Measurements from ENCODE around the gene TSPAN6. TPM values are rescaled to one million over a fixed set of nuclear protein-coding genes. Genes with fewer than 3 reads are reported as not detected.
A peak's percentile ranks its signal among the peaks of the same experiment; 100 is the strongest.

The TSPAN6 gene, protein sequence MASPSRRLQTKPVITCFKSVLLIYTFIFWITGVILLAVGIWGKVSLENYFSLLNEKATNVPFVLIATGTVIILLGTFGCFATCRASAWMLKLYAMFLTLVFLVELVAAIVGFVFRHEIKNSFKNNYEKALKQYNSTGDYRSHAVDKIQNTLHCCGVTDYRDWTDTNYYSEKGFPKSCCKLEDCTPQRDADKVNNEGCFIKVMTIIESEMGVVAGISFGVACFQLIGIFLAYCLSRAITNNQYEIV
- total RNA-seq = 10 to 100 TPM in 1 of 2 donors, 1 to 10 TPM in 1; 7.5 to 12.0 TPM

DNA sequence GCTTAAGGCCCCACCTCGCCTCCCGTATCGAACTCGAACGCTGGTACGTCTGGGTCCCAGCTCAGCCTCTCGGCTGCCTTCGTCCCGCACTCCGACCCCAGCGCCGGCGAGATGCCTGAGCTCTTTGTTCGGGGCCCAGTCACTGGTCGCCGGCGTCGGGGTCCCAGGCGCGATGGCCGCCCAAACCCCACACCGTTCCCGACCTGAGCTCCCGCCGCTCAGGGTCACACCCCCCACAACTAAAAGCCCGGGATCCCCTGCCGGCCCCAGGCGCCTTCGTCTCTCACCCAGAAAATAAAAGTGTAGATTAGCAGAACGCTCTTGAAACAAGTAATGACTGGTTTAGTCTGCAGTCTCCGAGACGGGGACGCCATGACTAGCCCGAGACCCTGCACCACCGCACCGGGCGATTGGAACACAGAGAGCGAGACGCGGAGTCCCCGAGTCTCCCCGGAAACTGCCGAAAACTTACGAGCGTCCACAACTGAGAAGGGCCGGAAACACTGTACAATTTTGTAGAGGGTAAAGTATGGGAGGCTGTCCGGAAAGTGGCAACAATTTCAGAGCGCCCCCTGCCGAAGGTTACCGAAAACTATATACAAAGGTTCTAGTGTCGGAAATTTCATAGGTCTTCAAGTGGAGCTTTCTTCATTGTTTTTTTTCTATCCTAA, at the start of gene TSPAN6:
Gene TSPAN6 (minus strand): TSS at position 486 of the 671 bp plus-strand sequence. CDS start 112 bp downstream, at position 374.
- H3K4me3 ChIP-seq = peak within 1 kb of the TSS; percentile 52 to 58
- no peaks in the 10 kb centered on the region for H3K27me3 ChIP-seq
- peak; percentile 83 for DNase-seq (ENCODE audit: low spot score)
- H3K27ac ChIP-seq = peak within 1 kb of the TSS; percentile 55 to 64
- TF ChIP-seq, protein P1, sequence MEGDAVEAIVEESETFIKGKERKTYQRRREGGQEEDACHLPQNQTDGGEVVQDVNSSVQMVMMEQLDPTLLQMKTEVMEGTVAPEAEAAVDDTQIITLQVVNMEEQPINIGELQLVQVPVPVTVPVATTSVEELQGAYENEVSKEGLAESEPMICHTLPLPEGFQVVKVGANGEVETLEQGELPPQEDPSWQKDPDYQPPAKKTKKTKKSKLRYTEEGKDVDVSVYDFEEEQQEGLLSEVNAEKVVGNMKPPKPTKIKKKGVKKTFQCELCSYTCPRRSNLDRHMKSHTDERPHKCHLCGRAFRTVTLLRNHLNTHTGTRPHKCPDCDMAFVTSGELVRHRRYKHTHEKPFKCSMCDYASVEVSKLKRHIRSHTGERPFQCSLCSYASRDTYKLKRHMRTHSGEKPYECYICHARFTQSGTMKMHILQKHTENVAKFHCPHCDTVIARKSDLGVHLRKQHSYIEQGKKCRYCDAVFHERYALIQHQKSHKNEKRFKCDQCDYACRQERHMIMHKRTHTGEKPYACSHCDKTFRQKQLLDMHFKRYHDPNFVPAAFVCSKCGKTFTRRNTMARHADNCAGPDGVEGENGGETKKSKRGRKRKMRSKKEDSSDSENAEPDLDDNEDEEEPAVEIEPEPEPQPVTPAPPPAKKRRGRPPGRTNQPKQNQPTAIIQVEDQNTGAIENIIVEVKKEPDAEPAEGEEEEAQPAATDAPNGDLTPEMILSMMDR (IDR thresholded peaks at IDR 0.05) = peak in 1 of 2 donors; percentile 63
- no peaks in the 10 kb centered on the region for H3K4me1 ChIP-seq
- no peaks in the 10 kb centered on the region for H3K9me3 ChIP-seq
- no peaks in the 10 kb centered on the region for H3K36me3 ChIP-seq

DNA sequence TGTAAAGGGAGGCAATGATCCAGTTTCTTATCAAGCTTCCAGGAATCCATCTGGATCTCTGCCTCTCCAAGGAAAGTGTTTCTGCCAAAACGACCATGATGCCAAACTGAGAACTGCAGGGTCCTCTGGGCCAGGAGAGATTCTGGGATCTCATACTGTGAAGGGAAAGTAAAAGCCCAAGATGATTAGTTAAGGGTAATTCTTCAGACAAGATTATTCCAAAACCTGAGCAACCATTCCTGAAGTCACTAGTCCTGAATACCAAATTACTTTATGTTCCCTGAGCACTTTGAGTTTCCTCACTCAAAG, 49.3 kb upstream of the TSPAN6 start:
- Histone ChIP-seq H3K4me1 (no peaks in the 10 kb centered on the region), H3K9me3 (no peaks in the 10 kb centered on the region), H3K27ac (no peak overlapping the region), H3K4me3 (no peak overlapping the region), H3K36me3 (no peaks in the 10 kb centered on the region), H3K27me3 (peaks cover 0 to 3% of the 10 kb centered on the region in 2 donors)
- TF ChIP-seq, protein P1 (IDR thresholded peaks at IDR 0.05) = no peak
- DNase-seq (ENCODE audit: low spot score) = no peak

DNA sequence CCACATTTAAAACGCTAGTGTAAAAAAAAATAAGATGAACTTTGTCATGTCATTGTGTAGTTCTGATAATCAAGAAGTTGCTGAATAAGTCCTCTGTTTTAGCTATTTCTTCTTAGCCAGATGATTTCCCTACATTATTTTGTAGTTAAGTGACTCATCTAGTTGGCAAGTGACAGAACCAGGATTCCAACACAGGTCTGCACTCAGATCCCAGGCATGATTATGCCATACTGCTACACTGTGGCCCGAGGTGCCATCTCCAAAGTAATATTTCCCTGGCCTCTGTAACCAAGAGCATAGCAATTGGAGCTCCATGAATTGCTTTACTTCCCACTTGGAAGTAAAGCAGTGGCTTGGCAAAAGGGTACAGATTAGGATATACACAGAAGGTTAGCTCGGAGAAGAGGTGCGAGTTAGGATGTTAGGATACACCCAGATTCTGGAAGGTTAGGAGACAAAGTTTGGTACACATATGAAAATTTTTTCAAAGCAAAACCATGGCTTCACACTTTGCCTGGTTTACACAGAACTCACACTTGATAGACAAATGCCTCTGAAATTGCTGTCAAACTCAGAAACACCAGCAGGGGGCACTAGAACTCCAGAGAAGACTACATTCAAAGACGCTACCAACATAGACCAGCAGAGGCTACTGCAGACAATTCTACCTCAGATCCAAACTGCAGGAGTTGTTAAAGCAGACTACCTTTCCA, 48.8 kb upstream of the TSPAN6 start:
- no peaks in the 10 kb centered on the region for H3K9me3 ChIP-seq
- TF ChIP-seq, protein P1 (IDR thresholded peaks at IDR 0.05) = peak; percentile 54 to 85
- H3K27me3 ChIP-seq = peaks cover 0 to 3% of the 10 kb centered on the region in 2 donors
- no peak overlapping the region for H3K4me3 ChIP-seq
- no peaks in the 10 kb centered on the region for H3K4me1 ChIP-seq
- H3K27ac ChIP-seq = no peak overlapping the region
- peak; percentile 79 for DNase-seq (ENCODE audit: low spot score)
- no peaks in the 10 kb centered on the region for H3K36me3 ChIP-seq

DNA sequence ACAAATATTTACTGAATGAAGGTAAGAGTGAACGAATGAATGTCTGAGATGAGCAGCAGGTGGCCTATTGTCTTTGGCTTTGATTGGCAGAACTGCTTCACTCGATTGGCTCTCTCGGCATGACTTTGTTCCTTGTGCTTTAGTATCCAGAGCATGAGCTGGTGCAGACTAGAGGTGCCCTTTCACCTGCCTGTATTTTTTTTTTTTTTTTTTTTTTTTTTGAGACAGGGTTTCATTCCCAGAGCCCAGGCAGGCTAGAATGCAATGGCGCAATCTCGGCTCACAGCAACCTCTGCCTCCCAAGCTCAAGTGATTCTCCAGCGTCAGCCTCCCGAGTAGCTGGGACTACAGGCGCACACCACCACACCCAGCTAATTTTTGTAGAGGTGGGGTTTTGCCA, 46.3 kb upstream of the TSPAN6 start:
- Histone ChIP-seq H3K4me1 (no peaks in the 10 kb centered on the region), H3K4me3 (no peak overlapping the region), H3K27ac (no peak overlapping the region), H3K27me3 (peaks cover 0 to 3% of the 10 kb centered on the region in 2 donors), H3K36me3 (no peaks in the 10 kb centered on the region), H3K9me3 (no peaks in the 10 kb centered on the region)
- TF ChIP-seq, protein P1 (IDR thresholded peaks at IDR 0.05) = no peak
- DNase-seq (ENCODE audit: low spot score) = no peak

DNA sequence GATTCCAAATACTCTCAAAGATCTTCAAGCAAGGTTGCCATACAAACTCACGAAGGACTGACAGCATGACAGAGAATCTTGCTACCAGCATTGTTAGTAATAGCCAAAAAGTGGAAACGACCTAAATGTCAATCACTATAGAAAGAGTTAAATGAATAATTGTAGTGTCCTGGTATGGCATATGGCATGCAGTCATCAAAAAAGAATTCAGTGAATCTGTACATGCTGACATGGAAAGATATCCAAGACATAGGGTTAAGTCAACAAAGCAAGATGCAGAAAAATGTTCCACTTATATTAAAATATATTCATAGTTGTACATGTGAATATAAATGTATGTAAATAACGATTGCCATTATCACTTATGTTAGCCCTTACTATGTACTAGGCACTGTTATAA, 45.0 kb upstream of the TSPAN6 start:
- Histone ChIP-seq H3K9me3 (no peaks in the 10 kb centered on the region), H3K36me3 (no peaks in the 10 kb centered on the region), H3K27ac (no peak overlapping the region), H3K27me3 (peaks cover 0 to 3% of the 10 kb centered on the region in 2 donors), H3K4me3 (no peak overlapping the region), H3K4me1 (no peaks in the 10 kb centered on the region)
- DNase-seq (ENCODE audit: low spot score) = no peak
- TF ChIP-seq, protein P1 (IDR thresholded peaks at IDR 0.05) = no peak

Data from right atrium auricular region (tissue), 2 donors.